Erythroblast (primary cell): ENCODE results near the gene MATK.

ENCODE experiments used
- GATA1 ChIP-seq: IDR thresholded peaks from 2 replicates; pipeline ENCODE4 v1.6.1; 2011; ENCODE audit warnings: low read depth, mild to moderate bottlenecking, control low read depth, low read length, moderate library complexity
- POLR2A ChIP-seq: IDR thresholded peaks from 2 replicates; pipeline ENCODE4 v1.6.1; 2011; ENCODE audit warnings: mild to moderate bottlenecking, low read length

GRCh38 chr19:3767050-3767449, 19.1 kb downstream of the MATK start:
- TF ChIP-seq POLR2A = no peak
- TF ChIP-seq GATA1 = no peak
